AML-193 (cell line): Measurements from ENCODE around the gene GP9.
A peak's percentile ranks its signal among the peaks of the same experiment; 100 is the strongest.
"Not testable (repeated sequence)": the region's sequence is repeated elsewhere in the genome, so short reads cannot be mapped to it uniquely, and the experiment has no call there.

Experiments used
- DNase-seq, 2 experiments: peaks; one replicate each; lab custom pipeline; 2025; lab: John Stamatoyannopoulos, UW

Gene GP9

DNA sequence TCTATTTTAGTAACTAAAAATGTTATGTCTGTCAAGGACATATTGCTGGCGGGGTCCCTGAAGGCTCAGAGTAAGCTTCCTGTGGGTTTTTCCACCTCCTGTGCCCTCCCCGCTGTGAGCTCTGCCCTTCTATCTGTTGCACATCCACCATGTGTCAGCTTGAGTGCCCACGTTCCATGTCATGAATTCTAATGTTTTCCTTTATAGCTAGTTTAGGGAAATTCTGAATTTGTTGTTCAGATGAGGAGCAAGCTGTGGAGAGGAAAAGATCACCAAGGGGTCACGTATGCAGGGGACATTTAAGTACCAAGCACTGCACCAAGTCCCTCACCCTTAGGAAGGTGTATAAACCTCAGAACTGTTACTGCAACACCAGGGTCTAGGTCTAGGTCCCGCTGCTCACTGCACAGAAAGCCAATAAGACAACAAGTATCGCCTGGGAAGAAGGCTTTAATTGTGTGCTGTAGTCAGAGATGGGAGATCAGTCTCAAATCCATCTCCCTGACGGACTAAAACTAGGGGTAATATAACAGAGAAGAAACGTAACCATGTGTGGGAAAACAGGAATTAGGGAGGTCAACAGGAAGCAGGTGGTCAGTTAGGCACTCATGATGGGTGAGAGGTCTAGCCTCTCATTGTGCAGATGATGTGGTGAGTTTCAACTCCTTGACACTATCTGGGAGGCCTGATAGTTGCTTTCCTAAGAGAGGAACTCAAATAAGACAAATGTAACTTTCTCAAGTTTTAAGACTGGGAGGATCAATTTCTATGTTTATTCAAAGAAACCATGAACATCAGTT is 9.7 kb downstream of the GP9 start:
- no peak for DNase-seq

DNA sequence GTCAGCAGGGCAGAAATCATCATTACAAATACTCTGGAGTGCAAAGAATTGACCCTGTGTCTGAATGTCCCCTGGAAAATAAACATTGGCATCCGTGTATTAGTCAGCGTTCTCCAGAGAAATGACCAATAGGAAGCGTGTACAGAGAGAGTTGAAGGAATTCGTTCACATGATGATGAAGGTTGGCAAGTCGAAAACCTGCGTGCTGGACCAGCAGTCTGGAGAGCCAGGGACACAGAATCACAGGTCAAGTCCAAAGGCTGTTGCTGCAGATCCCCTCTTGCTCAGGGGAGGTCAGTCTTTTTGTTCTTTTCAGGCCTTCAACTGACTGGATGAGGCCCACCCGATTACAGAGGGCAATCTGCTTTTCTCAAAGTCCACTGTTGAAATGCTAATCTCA is 16.6 kb downstream of the GP9 start:
- no peak for DNase-seq

DNA sequence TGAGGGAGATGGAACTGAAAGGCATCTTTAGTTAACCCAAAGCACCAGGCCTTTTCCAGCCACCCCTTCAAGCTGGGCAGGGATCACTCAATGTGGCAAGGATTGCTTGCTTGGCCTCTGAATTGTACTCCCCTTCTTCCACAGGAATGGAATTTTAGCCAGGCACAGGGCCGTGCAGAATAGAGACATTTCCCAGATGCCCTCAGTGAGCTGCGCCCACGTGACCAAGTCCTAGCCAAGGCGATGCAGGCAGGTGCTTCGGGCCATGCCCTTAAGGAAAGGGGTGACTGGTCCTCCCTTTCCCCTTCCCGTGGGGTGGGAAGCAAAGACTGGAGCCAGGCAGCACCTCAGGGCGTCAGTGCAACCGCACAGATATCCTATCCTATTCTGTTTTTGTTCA is 17.9 kb downstream of the GP9 start:
- DNase-seq: no peak

DNA sequence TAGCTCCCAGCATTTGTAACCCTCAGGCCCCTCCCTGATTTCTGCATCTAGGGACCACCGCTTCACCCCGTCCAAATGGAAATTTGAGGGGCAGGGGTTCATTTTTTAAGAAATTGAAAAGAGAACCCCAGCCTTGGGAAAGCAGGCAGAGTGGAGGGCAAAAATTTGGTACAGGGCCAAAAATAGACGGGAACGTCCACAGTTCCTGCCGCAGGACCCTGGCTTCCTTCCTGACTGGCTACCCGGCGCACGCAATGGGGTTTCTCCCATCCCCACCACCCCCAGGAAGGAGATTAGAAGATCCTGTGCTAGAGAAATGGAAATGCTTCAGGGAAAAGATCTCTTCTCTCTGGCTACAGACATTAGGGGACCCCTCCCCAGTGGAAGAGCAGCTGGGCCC is 20.9 kb downstream of the GP9 start:
- no peak for DNase-seq

DNA sequence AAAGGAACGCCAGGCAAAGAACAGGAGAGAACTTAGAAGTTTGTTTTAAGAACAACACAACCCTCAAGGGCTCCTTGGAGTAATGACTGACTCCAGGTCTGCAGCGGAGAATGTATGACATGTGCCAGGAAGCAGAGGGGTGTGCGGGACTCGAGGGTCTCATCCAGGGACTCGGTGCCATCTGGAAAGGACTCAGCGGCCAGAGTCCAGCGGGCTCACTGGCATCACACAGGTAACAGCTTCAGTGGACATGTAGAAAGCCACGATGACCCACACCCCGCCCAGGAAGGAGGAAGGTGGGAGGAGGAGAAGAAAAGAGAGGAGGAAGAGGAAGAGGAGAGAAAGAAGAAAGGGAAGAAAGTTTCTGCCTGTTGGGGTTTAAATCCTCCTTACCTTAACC is 21.4 kb downstream of the GP9 start:
- DNase-seq: no peak

DNA sequence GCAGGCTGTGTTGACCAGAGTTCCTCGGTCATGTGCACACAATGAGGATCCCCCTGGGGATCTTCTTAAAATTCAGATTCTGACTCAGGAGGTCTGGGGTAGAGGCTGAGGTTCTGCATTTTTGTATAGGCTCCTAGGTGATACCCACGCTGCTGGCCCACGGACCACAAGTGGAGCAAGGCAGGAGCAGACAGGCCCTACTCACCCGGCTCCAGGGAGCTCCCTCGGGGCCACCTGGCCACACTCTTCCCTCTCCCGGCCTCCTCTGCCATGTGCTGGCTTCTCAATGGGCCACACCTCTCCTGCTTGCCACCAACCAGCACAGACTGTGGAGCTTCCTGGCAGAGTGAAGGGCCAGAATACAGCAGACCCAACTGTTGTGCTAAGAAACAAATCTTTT is 23.9 kb downstream of the GP9 start:
- DNase-seq: no peak

DNA sequence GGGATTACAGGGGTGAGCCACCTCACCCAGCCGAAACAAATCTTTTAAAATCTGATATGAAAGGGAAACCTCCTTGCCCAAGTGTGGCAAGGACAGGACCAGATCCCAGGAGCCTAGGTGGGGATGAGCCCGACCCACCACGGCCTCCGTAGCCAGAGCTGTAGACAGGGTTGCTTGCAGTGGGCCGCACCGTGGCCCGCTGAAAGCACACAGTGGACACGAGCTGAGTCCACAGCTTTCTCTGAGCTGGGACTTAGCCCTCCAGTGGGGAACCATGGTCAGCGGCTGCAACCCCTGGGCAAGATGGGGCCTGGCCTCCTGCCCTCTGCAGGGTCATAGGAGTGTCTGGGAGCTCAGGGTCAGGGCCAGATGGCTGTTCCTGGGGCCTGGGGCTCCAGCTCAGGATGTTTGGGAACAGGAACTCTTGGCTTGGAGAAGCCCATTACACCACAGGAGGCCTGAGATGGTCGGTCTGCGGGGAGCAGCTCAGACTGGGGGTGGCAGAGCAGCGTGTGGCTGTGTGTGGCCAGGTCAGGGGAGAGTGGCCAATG is 24.7 kb downstream of the GP9 start:
- DNase-seq: no peak

DNA sequence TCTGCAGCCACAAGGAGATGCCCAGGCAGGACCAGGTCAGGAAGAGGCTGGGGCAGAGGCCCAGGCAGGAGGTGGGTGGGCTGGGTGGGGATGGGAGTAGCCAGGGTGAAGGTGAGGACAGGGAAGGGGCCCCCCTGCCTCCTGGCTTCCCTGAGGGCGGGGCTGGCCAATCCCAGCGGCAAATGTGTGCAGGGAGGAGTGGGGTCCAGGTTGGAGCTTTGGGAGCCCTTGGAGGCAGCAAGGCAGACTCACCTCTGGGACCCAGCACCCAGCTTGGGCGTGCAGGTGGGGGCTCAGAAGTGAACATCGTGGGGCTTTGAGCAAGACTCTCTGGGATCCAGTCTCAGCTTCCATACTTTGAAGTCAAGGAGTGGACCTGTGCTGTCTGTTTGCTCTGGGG is 25.2 kb downstream of the GP9 start:
- no peak for DNase-seq

DNA sequence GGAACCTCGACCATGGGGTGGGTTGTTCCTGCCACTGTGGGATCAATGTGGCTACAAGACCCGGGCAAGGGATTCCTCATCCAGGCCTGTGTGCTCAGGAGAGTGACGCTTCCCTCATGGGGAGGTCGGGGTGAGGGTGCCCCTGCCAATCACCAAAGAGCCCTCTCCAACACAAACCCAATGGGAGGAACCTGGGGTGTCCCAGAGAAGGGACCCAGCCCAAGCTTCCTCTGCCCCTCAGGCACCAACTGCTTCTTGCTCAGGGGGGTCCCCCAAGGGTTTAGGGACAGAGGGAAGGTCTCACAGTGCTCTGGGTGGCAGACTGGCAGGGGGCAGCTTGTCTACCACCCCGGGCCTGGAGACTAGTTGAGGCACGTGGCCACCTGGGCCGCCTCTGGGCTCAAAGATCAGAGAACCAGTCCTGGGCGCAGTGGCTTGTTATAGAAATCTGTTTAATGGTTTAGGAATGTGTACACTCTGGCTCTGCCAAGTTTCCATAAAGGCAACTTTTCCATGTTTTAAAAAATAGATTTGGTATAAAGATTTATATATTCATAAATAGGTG is 26.6 kb downstream of the GP9 start:
- no peak for DNase-seq

DNA sequence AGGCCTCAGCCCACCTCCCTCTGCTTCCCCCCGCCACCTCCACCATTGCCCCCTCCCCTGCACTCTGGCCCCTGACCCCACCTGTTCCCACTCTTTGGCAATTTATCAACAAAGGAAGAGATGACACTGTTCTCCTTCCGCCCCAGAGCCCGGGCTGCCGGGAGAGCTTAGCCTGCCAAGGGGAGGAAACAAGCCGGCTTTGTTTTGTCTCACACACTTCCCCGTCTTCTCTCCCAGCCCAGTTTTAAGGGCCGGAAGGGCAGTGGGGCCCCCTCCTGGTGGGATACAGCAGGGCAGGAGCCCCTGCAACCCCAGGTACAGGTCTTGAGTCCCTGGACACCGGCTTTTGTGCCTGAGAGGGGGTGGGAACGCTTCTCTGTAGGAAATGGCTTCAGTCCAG is 27.3 kb downstream of the GP9 start:
- DNase-seq: peak in 1 of 2 experiments; percentile 11

DNA sequence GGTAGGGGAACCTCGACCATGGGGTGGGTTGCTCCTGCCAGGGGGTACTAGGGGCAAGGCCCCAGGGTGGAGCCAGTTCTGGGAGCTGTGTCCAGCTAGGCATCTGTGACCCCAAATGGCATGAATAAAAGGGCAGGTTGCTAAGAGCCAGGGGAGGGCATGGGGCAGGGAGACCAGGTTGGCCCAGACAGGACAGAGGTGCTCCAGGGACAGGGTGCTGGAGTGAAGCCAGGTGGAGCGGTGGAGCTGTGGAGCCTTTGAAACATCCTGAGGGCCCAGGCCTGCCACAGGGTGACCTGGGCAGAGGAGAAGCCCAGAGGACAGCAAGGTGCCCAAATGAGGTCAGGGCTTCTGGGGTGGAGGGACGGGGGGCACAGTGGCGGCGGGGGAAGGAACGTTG is 27.7 kb downstream of the GP9 start:
- DNase-seq: not testable (repeated sequence)

DNA sequence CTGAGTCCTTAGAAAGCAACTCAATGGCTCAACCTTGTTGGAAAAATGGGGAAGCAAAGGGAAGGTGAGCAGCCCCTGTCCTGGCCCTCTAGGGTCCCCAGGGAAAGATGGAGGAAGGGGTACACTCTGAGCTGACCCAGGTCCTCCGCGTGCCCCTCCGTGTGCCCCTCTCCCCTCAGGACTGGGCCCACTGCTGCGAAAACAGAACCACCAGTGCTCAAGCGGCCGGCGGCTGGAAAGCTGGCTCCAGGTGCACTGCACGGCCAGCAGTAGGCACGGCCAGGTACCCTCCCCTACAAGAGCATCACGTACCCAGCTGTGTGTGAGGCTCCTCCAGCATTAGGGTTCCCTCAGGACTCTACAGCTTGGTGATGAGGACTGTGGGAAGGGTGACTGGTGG is 34.7 kb downstream of the GP9 start:
- no peak for DNase-seq

DNA sequence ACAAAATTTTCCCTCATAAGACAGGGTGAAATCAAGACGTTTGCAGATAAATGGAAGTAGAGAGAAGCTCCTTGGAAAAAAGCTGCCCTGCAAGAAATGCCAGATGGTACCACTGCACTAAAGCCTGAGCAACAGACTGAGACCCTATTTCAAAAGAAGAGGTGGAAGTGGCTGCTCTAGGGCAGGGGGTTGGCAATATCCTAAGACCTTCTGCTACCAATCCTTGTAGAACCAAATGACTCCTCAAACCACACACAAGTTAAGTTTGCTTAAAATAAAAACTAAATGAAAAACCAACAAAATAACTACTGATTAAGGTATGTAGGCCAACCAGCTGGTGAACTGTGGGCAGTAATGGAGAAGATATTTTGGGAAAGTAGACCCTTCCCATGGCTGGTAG is 39.7 kb downstream of the GP9 start:
- no peak for DNase-seq

DNA sequence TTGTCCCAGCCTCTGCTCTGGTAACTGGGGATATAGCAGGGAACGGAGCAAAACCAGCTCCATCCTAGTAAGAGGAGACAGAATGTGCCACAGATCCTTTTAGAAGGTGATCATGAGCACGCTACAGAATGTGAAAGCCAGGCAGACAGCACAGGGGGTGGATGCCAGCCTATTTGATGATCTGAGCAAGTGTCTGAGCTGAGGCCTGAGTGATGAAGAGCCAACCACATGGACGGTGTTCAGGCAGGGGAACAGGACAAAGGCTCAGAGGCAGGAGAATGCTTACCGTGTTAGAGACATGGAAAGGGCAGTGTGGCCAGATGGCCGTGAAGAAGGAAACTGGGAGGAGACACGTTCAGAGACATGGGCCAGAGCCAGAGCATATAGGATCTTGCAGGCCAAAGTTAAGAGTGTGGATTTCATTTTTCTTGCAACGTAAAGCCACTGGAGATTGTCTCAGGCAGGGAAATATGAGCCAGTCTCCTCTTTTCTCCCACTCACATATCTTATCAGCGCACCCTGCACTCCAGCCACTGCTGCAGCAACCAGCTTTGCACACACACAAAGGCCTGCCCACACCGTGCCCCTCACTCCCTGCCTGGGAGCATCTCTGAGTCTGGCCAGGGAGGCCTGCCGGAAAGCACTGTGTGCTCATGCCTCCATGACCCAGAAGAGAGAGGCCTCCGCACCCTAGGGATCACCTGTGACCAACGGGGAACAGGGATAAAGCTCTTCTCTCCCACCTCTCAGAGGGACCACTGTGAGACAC is 41.0 kb downstream of the GP9 start:
- no peak for DNase-seq

DNA sequence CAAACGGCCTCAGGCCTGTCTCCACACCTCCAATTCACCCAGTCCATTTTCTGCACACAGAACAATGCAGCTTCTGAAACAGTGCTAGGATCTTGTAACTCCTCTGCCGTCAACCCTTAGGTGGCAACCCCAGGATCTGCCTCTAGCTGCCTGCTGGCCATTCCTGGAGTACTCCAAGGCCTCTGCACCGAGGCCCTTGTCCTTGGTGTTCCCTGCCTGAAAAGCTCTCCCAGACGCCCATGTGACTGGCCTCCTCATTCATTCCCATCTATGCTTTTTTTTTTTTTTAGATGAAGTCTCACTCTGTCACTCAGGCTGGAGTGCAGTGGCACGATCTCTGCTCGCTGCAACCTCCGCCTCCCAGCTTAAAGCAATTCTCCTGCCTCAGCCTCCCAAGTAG is 42.7 kb downstream of the GP9 start:
- no peak for DNase-seq

DNA sequence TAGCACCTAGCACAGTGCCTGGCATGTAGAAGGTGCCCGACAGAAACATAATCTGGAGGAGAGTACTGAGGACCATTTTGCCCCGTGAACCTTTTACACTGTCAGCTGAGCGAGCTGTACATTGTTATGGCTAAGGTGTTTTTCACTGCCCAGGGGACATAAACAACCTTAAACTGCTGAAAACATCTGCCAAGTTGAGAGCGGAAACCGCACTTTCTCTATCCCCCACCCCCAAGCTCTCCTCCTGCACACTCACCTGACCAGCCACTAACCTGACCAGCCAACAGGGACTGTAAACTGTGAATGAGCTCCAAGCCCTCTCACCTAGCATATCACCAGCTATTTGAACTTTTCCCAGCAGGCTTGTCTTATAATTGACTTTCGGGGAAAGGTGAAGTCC is 43.5 kb downstream of the GP9 start:
- DNase-seq: no peak

DNA sequence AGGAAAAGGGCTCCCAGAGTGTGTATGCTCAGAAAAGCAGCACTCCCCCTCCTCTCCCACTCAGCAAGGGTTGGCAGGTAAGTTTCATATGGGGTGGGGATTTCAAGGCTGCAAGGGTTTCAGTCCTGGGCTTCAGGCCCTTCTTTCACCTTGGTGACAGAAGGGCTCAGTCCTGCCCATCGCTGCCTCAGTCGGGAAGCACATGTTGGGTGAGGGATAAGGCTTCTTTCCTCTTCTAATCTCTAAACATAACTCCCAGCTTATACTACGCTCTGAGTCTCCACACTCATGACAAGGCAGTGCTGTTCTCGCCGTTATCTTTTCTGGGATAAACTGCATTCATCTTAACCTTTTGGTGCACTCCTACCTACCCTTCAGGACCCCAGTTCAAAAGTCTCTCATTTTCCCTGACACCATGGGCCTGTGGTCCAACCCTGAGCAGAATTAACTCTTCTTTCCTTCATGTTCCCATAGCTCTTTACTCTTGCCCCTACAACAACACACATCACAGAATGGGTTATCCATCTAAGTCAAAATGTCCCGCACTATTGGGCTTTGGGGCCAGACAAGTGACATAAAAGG is 44.0 kb downstream of the GP9 start:
- no peak for DNase-seq

DNA sequence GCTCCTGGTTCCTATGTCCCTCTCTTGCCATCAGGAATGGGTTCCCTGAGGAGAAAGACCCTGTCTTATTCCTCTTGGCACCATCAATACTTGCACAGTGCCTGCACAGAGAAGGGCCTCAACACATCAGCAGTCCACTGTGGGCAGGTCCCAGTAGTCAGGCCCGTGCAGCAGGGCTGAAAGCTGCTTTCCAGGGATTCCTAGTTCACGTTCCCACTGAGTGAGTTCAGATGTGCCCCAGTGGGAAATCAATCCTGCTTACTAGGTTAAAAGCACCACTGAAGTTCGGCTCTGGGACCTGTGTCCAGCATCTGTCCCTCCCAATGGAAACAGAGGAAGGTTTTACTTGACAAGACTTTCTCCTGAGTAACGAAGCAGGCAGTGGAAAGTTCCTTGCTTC is 45.3 kb downstream of the GP9 start:
- DNase-seq: no peak

DNA sequence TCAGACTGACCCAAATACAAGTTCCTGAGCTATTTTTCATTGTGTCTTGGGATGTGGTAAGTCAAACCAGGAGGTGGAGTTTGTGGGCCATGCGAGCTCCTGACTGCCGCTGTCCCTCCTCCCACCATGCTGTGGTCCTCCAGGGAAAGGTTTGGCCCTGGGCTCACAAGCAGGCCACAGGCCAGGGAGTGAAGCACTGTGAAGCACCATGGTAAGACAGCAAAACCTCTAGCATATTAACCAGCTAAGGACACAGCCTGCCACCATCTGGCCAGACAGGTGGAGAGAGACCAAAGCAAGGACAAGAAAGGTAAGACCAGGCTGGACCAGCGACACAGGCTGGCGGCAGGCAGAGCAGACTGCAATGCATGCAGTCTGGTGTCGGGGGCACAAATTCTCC is 45.7 kb downstream of the GP9 start:
- no peak for DNase-seq

DNA sequence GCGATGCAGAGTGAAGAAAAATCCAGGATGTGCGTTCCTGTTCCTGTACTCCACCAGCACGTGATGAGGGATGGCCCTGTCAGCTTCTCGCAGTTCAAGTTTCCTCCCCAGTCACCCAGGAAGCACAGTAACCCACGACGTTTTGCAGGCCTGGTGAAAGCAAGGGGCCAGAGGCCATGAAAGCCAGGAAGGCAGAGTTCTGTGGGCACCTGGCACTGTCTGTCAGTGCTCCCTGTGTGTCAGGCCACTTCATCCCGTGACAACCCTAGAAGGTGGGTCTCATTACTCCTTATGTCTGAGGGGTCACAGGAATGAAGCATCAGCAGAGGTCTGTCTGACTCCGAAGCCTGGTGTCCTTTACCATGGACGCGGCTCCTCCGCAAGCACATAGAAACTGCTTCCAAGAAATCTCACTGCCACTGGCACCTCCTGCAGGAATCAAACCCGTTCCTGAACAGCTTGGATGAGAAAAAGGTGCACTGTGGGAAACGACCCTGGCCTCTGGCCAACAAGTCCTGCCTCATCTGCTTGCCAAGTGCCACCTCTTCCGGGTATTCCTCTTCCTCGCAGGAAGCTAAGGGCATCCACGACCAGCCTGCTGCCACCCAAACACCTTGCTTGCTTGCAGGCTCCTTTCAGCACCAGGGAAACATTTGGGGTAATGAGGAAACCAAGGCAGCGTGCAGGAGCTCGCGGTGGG is 46.4 kb downstream of the GP9 start:
- DNase-seq: no peak

DNA sequence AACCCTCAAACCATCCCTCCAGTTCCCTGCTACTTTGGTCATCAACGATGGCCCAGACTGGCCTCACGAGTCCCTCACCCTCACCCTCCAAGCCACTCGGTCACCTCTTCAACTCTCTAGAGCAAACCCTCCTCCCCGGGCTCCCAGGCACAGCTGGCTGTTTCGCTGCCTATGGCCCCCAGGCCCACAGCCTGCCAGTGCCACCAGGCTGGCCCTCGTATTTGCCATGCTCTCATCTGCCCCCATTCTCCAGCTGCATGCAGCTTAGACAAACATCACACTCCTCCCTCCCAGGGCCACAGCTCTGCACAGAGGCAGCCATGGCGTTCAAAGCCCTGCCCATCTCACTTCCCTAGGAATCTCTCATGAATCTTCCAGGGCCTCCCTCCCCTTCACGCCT is 47.2 kb downstream of the GP9 start:
- DNase-seq: no peak
